CD4-positive, alpha-beta T cell treated with Interleukin-15 for 1 hour (primary cell): ENCODE data around the gene NDUFA8.

ENCODE experiments used
- DNase-seq: peaks from one replicate; pipeline ENCODE4 v3.0.0-alpha.2; 2020

NDUFA8 gene

GRCh38 chr9:122097679-122098315, 61.8 kb downstream of the NDUFA8 start:
- no peak for DNase-seq

DNA sequence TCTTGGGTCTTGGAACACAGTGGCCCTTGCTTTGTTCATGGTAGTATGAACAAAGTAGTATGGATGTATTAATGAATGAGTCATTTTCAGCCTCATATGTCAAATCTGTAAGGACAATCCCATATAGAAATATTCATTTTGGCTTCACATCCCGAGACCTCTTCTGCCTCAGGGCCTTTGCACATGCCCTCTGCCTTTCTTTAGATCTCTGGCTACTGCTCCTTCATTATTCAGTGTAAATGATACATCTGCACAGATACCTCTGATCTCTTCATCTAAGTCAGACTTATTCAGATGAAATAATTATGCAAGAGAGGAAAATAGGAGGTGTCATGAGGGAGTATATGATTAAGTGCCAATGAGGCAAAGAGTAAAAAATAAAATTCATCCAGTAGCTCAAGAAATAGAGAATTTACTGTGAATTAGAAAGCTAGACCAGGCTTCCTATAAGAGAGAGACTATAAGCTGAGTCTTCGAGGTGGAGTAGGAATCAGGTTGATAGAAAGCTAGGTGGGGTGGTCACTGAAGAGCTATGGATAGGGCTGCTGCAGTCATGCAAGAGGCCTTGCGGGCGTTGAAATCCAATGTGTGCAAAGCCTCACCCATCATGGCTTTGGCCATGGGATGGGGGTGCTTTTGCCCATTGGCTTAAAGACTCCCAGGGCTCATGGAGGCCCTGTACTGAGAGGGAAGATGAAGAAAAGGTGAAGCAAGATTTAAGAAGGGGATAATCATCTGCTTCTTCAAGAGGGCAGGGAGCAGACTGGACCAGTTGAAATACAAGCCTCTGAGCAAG, 62.8 kb downstream of the NDUFA8 start:
- no peak for DNase-seq

- peak; percentile 42 for DNase-seq
These were observed 64.4 kb downstream of the NDUFA8 start for GRCh38 chr9:122095010-122095767.
